Measurements from ENCODE around the gene NR6A1. TPM values are rescaled to one million over a fixed set of nuclear protein-coding genes. Genes with fewer than 3 reads are reported as not detected.

NR6A1 gene
- total RNA-seq, 1 donor from 2014 or later: 0.56 TPM

- no peaks in the 10 kb centered on the region for H3K4me1 Mint-ChIP-seq (ENCODE audit: unreplicated experiment)
- DNase-seq (ENCODE audit: extremely low spot score, unreplicated experiment): no peak
- no peak for TF ChIP-seq CTCF (IDR thresholded peaks at IDR 0.05)
- H3K4me3 Mint-ChIP-seq (ENCODE audit: unreplicated experiment): no peak overlapping the region
- H3K27me3 Mint-ChIP-seq (ENCODE audit: unreplicated experiment): peaks cover 23% of the 10 kb centered on the region
- H3K36me3 Mint-ChIP-seq (ENCODE audit: unreplicated experiment): no peaks in the 10 kb centered on the region
- no peak overlapping the region for H3K27ac Mint-ChIP-seq (ENCODE audit: unreplicated experiment)
- H3K9me3 Mint-ChIP-seq (ENCODE audit: unreplicated experiment): no peaks in the 10 kb centered on the region
Measured at GRCh38 chr9:124487260-124488182, 283.6 kb downstream of the NR6A1 start.

- H3K27me3 Mint-ChIP-seq (ENCODE audit: unreplicated experiment): peaks cover 23% of the 10 kb centered on the region
Measured at GRCh38 chr9:124486778-124487259, 284.3 kb downstream of the NR6A1 start.

GRCh38 chr9:124485936-124486335, 285.2 kb downstream of the NR6A1 start:
- Mint-ChIP-seq H3K27ac (ENCODE audit: unreplicated experiment) (no peak overlapping the region), H3K4me3 (ENCODE audit: unreplicated experiment) (no peak overlapping the region), H3K4me1 (ENCODE audit: unreplicated experiment) (no peaks in the 10 kb centered on the region), H3K27me3 (ENCODE audit: unreplicated experiment) (peaks cover 23% of the 10 kb centered on the region), H3K36me3 (ENCODE audit: unreplicated experiment) (no peaks in the 10 kb centered on the region), H3K9me3 (ENCODE audit: unreplicated experiment) (no peaks in the 10 kb centered on the region)
- TF ChIP-seq CTCF (IDR thresholded peaks at IDR 0.05): no peak
- DNase-seq (ENCODE audit: extremely low spot score, unreplicated experiment): no peak

More at GRCh38 chr9:124486778-124487259, 284.3 kb downstream of the NR6A1 start:
- Mint-ChIP-seq H3K36me3 (ENCODE audit: unreplicated experiment) (no peaks in the 10 kb centered on the region), H3K27ac (ENCODE audit: unreplicated experiment) (no peak overlapping the region), H3K9me3 (ENCODE audit: unreplicated experiment) (no peaks in the 10 kb centered on the region), H3K4me1 (ENCODE audit: unreplicated experiment) (no peaks in the 10 kb centered on the region), H3K4me3 (ENCODE audit: unreplicated experiment) (no peak overlapping the region)
- no peak for DNase-seq (ENCODE audit: extremely low spot score, unreplicated experiment)
- TF ChIP-seq CTCF (IDR thresholded peaks at IDR 0.05): no peak

GRCh38 chr9:124485201-124485600, 285.9 kb downstream of the NR6A1 start:
- H3K4me3 Mint-ChIP-seq (ENCODE audit: unreplicated experiment): no peak overlapping the region
- no peaks in the 10 kb centered on the region for H3K4me1 Mint-ChIP-seq (ENCODE audit: unreplicated experiment)
- H3K36me3 Mint-ChIP-seq (ENCODE audit: unreplicated experiment): no peaks in the 10 kb centered on the region
- TF ChIP-seq CTCF (IDR thresholded peaks at IDR 0.05): no peak
- no peak for DNase-seq (ENCODE audit: extremely low spot score, unreplicated experiment)
- H3K9me3 Mint-ChIP-seq (ENCODE audit: unreplicated experiment): no peaks in the 10 kb centered on the region
- peaks cover 26% of the 10 kb centered on the region for H3K27me3 Mint-ChIP-seq (ENCODE audit: unreplicated experiment)
- H3K27ac Mint-ChIP-seq (ENCODE audit: unreplicated experiment): no peak overlapping the region

- H3K27ac Mint-ChIP-seq (ENCODE audit: unreplicated experiment): no peak overlapping the region
- peaks cover under 1% of the 10 kb centered on the region for H3K4me1 Mint-ChIP-seq (ENCODE audit: unreplicated experiment)
- no peaks in the 10 kb centered on the region for H3K9me3 Mint-ChIP-seq (ENCODE audit: unreplicated experiment)
- TF ChIP-seq CTCF (IDR thresholded peaks at IDR 0.05): no peak
- no peaks in the 10 kb centered on the region for H3K36me3 Mint-ChIP-seq (ENCODE audit: unreplicated experiment)
- no peak overlapping the region for H3K4me3 Mint-ChIP-seq (ENCODE audit: unreplicated experiment)
- H3K27me3 Mint-ChIP-seq (ENCODE audit: unreplicated experiment): peaks cover 34% of the 10 kb centered on the region
- no peak for DNase-seq (ENCODE audit: extremely low spot score, unreplicated experiment)
Measured at GRCh38 chr9:124483481-124483880, 287.6 kb downstream of the NR6A1 start.
